ENCODE data around the gene NOXA1.
"Not testable (repeated sequence)": the region's sequence is repeated elsewhere in the genome, so short reads cannot be mapped to it uniquely, and the experiment has no call there.

The NOXA1 gene

DNA sequence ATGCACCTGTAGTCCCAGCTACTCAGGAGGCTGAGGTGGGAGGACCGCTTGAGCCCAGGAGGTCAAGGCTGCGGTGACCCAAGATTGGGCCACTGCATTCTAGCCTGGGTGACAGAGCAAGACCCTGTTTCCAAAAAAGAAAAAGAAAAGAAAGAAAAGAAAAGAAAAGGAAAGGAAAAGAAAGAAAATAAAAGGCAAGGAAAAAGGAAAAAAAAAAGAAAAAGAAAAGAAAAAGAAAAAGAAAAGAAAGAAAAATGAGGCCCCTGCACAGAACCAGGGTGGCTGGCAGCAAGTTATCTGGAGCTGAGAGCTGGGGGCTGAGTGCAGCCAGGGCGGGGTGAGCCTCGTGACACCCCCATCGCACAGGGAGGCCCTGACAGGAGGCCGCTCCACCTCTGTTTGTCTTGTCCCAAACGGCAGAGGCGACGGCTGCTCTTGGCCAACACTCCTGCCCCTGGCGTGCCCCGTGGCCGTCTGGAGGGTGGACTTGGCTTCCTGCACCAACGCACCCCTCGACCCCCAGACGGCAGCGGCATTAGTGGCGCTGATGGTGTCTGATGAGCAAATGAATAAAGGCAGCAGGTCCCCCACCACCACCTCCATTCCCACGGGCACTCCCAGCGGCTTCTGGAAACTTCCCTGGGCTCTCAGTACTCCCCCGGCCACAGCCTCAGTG lies 17.0 kb upstream of the NOXA1 start:
- DNase-seq: no peak

DNA sequence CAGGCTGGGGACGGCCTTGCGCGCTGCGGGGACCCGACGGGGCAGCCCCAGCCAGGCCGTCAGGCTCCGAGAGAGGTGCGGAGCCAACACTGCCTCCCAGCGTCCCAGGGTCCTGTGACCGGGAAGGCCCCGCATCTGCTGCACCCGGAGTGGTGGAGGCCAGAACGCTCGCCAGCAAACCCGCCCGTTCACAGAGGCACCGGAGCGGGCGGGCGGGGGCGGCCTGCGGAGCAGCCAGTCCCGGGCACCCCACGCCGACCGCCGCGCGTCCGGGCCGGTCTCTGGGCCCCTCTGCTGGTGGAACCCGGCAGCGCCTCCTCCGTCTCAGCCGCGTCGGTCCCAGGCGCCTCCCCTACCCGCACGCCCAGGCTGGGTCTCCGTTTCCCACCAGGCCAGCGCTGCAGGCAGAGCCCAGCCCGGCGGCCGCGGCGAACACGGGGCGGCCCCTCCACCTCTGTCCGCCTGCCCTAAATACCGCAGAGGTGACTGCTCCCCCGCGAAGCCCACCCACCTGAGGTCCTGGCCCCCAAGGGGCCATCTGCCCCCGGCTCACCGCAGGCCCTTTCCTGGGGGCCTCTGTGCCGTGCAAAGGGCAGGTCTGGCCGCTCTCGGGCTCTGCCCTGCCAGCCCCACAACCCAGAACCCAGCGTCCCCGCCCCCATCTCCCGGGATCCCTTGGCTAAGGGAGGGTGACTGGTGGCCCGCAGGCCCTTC lies 16.2 kb upstream of the NOXA1 start:
- DNase-seq: peak; percentile 12 to 74 (median 46)

DNA sequence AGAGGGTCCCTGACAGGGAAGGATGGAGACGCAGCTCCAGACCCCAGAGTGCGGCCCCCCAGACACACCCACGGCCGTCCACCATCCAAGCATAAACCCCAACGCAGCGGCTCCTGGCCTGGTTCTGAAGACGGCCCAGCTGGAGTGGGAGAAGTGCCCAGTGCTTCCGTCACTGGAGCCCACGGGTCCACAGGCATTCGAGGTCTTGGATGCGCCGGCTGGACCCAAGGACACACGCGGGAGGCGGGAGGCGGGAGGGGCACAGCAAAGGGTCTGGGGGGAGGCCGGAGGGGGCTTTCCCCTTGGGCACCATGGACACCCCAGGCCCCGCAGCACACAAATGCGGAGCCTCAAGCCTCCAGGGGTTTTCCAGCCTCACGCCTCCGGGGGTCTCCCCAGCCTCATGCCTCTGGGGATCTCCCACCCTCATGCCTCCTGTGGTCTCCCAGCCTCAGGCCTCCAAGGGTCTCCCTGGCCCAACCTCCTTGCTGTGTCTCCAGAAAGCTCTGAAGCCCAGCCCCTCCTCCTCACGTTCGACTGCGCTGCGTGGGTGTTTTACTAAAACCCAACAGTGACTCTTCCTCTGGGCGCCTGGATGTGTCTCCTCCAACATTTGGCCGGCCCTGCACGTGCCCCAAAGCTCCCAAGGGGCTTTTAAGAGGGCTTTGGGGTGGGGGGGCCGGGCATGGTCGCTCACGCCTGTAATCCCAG lies 15.4 kb upstream of the NOXA1 start:
- DNase-seq: no peak

DNA sequence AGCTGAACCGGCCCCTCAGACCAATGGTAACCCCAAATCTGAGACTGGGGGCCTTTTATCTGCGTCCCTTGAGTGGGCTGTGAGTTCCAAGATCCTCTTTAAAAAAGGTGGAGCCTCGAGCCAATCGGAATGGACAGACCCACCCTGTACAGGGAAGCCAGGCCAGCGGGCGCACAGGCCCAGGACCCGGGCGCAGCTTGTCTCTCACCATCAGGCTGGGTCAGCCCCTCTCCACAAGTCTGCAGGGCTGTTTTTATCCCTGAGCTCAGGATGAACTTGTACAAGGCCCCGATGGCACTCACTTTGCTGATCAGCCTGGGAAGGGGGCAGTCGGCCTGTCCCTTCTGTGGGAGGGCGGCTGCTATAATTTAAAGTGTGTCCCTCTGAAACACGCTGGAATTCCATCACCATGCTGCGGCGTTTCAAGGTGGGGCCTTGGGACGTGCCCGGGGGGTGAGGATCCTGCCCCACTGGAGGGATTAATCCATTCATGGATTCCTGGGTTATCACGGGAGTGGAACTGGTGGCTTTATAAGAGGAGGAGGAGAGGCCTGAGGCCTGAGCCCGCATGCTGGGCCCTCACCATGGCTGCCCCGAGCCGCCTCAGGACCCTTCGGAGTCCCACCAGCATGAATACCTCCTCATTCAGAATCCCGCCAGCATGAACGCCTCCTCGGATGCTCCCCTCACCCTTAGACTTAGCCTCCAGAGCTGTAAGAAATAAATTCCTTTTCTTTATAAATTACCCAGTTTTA lies 14.4 kb upstream of the NOXA1 start:
- DNase-seq: no peak

DNA sequence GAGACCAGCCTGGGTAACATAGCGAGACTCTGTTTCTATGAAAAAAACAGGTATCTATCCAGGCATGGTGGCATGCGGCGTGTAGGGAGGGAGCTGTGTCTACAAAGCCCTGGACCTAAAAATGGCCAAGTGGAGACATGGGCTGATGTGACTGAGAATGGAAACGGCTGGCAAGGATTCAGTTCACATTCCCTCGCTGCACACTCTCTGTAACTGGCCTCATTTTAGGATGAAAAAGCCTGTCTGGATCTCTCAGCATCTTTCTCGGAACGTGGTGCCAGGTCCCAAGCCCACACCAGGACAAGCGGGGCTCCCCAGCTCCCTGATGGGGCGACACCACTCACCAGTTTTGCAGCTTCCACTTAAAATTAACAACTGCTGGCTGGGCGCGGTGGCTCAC lies 13.7 kb upstream of the NOXA1 start:
- no peak for DNase-seq

DNA sequence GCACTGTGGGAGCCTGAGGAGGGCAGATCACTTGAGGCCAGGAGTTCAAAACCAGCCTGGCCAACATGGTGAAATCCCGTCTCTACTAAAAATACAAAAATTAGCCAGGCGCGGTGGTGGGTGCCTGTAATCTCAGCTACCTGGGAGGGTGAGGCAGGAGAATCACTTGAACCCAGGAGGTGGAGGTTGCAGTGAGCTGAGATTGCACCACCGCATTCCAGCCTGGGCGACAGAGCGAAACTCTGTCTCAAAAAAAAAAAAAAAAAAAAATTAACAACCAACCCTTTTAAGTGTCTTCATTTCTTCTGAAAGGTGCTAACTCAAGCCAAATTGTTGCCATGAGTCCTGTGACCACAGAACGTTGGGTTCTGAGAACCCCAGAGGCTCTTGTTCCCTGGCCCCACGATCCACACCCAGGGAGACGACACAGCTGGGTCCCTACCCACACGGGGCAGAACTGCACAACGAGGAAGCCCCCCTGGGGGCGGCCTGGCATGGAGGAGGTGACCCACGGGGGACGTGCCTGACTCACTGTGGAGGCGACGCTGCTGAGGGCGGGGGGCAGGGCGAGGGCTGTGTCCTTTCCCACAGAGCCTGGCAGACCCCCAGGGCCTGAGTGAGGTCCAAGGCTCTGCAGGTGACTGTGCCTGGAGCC lies 12.8 kb upstream of the NOXA1 start:
- DNase-seq: not testable (repeated sequence)

DNA sequence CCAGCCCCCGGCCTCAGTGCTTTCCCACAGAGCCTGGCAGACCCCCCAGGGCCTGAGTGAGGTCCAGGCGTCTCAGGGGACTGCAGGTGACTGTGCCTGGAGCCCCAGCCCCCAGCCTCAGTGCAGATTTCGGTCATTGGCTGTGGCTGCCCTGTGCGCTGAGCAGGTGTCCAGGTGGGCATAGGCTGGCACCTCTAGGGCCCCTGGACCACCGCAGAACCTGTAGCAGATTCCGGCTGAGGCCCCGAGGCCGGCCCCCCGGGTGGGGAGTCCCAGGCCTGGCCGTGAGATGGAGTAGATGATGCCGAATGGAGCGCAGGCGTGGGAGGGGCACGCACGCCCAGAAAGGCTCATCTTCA lies 12.3 kb upstream of the NOXA1 start:
- DNase-seq: no peak

DNA sequence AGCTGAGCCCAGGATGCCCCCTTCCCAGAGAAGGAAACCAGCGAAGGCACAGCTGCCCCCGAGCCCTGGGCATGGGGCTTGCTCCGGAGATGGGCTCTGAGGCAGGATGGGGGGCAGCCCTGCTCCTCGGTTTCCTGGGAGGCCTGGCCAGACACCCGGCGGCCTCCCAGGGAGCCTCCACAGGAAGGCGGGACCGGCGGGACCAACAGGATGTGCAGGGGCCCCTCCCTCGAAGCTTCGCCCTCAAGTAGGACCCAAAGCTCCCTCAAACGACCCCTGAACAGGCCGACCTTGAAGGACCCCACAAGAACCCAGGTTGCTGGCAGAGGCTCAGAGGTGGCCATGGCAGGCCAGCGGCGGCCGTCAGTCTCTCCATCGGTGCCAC lies 11.9 kb upstream of the NOXA1 start:
- no peak for DNase-seq

DNA sequence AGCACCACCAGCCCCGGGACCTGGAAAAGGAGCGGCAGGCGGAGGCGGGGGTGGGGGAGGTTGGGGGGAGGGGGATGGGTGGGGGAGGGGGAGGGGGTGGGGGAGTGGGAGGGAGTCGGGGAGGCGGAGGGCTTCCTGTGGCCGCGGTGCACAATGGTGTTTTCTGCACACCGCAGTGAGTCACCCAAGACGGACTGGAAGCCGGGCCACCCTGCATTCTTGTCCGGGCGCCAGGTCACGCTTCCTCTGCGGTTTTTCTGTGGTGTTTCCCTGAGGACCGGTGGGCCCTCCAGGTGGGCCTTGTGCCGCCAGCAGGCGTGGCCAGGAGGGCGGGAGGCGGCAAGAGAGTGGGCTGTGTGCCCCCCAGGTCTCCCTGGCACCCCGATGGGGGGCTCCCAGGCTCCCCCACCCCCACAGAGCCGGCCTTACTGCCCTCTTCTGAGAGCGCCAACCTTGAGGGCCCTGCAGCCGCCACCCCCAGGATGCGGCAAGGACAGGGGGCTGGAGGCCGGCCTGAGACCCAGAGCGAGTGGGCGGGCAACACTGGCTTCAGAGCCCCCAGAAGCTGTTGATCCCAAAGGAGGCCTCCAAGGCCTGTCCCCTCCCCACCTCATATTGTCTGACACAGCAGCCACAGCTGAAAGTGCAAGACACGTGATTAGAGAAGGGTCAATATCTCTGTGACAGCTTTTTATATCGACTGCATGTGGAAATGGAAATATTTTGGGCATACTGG lies 11.4 kb upstream of the NOXA1 start:
- DNase-seq: peak in 1 of 5 experiments; percentile 48

DNA sequence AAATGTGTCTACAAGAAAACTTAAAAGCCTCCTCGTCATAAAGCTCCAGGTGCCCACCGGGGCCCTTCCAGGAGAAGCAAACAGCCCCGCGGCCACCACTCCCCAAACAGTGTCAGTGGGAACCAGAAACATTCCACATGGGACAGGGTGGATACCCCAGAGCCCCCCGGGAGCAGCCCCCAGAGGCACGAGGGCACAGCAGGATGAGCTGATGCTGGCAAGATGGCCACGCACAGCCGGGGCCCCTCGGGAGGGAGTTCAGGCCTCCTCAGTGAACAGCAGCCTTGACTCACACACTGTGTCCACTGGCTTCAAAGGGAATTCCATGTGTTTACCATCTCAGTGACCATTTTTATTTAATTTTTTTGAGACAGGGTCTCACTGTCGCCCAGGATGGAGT lies 10.8 kb upstream of the NOXA1 start:
- DNase-seq: no peak

DNA sequence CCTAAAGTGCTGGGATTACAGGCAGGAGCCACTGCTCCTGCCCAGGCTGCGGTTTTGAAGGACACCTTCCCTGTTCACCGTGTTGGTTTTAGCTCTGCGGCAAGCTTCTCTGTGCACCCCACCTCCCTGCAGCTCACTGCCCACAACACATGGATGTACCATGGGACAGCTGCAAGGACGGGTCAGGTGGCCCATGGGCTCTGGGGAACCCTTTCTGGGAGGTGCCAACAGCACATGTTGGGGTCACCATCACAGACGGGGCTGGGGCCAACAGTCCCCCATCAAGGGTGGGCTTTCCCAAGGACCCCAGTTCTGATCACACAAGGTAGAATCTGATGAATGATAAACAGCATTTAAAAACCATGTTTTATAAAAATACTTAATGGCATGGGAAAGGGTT lies 7.7 kb upstream of the NOXA1 start:
- DNase-seq: no peak

DNA sequence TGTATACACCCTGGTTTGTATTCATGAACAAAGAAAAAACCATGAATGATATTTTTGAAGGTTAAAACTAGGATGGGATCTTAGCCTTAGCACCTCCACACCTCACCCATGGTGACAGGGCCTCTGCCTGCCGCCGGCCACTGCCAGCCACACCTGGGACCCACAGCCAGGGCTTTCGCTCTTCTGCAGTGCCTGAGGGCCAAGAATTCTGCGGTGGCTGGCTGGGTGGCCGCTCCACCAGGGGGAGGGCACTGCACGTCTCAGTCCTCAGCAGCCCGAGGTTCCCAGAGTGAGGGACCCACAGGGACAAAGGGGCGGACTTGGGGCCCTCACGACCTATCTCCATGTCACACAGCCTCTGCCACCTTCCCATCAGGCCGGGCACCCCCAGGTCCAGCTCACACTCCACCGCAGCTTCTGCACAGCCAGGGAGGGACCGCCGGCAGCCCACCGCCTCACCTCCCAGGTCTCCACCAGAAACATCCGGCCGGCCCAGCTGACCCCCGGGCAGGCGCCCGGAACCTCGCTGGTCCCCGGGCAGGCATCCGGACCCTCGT lies 7.1 kb upstream of the NOXA1 start:
- no peak for DNase-seq

DNA sequence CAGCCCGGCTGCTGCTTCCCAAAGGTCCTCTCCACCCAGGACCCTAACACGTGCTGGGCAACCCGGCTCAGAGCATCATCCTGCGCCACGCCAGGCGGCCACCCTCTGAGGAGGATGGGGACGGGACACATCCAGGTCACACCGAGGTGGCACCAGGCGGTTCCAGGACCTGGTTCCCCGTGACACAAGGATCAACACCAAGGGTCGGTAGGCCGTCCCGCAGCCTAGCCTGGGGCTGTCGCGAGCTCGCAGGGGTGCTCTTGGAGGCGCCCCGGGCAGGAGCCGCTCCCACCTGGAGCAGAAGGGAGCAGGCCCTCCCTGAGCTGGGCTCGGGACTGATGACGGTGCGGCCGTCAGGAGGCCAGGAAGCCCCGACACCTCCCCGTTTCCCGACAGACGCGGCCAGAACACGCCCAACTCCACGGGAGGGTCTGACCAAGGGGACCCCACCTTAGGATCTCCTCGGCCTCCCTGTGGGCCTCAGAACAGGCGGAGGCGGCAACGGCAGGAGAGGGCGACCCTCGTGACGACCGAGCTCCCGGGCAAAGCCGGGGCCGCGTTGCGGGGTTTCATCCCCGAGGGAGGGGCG lies 6.5 kb upstream of the NOXA1 start:
- DNase-seq: no peak

DNA sequence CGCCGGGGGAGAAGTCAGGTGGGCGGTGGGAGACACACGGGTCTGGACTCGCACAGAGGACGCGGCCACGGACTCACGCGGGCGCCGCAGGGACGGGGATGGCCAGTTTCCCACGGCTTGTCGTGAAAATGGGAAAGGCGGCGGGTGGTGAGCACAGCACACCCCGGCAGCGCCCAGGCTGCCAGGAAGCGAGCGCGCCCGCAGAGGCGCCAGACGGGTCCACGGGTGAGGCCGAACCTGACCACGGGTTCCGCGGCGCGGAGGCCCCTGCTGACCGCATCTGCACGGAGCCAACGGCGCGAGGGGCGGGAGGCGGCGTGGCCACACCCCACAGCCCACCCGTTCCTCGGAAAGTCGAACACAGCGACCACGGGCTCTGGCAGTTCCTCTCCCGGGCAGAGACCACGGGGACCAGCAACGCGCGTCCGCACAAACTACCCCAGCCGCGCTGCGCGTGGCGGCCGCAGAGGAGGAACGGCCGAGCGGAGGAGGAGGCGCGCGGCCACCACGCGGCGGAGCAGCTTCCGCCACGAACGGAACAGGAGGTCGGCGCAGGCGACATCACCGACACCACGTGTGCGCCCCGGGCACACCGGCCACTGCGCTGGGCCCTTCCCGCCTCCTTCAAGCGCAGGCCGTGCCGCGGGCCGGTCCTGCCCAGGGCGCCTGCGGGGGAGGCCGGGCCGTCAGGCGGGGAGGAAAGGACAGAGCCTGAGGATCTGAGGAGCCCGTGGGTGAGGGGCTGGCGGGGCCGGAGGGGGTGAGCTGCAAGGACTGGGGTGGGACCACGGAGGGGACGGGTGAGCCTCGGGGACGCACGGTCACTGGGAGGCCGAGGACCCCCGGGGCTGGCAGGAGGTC lies 5.8 kb upstream of the NOXA1 start:
- DNase-seq: peak in 2 of 5 experiments; percentile 21 to 28

DNA sequence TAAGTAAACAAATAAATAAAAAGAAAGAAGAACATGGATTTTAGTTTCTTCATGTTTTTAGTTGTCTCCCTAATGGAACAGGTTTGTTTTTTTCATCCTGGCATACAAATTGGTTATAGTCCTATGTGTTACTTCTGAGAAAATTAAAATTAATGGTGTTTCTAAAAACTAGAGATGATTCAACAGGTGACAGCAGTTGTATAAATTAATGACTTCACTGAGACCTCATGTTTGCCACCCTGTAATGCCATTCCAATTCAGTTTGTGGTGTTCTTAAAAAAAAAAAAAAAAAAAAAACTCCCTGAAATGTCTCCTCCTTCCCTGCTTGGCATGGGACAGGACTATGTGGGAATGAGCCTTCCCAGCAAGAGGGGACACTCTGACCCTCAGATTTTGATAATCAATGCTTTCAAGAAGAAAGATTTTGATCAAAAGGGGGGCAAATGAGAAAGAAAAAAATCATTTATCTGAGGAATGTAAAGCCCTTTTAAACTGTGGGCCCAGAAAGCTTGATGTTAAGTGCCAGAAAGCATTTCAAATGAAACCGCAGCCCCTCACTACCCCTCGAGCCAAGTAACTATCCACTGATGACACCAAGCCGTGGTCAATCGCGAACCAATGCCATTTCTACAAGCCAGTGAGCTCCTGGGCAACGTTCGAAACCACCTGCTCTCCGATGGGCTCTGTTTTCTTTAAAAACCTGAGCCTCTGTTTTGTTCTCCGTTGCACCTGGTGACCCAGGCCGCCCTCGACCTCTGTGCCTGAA lies 1.2 kb upstream of the NOXA1 start:
- DNase-seq: no peak

DNA sequence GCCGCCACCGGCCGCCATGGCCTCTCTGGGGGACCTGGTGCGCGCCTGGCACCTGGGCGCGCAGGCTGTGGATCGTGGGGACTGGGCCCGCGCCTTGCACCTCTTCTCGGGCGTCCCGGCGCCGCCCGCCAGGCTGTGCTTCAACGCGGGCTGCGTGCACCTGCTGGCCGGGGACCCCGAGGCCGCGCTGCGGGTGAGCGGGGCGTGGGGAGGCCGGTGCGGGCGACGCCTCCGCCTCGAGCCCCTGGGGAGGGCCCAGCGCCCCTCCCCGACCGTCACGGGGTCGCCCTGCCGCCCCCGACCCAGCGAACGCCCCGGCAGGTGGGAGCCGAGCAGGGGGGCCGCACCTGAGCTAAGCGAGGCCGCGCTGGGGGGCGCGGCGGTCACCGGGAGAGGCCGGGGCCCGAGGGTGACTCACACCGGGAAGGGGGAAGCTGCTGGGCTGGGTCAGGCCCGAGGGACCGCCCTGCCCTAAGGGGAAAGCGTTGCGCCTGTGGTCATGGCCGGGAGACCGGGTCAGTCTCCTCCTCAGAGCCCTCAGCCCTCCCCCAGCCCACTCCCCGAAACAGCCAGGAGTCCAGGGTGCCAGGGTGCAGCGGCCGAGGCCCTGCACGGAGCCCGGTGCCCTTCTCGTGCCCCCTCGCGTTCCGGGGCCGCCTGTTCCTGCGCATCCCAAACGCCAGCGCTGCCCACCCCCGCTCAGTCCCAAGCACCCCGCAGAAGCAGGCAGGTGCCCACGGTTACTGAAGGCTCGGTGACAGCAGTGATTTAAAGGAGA lies 510 bp downstream of the NOXA1 start:
- DNase-seq: no peak

DNA sequence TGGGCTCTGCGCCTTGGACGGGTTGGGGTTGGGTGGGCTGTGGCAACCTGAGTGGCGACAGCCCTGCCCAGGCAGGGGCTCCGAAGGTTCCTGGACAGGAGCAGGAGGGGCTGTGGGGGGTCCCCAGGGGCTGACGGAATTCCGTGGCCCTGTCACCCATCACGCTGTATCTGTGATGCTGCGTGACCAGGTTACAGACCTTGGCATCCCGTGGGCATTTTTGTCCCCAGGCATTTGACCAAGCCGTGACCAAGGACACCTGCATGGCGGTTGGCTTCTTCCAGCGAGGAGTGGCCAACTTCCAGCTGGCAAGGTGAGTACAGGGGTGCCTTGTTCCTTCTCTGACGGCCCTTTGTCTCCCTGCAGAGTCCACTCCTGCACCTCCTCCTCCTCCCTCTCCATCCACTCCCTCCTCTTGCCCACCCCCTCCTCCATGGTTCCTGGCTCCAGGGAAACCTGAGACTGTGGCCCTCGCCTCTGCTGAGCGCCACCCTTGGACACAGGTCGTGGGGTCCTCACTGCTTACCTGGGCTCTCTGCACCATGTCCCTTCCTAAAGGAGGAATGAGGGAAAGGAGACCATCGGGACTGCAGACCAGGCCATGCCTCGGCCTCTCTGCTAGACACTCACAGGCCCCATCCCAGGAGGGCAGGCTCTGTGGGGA lies 3.0 kb downstream of the NOXA1 start:
- no peak for DNase-seq
